ENCODE data around the gene EBF3. TPM values are rescaled to one million over a fixed set of nuclear protein-coding genes. Genes with fewer than 3 reads are reported as not detected.

Gene EBF3
- total RNA-seq, 1 experiment from 2014 or later = not detected

DNA sequence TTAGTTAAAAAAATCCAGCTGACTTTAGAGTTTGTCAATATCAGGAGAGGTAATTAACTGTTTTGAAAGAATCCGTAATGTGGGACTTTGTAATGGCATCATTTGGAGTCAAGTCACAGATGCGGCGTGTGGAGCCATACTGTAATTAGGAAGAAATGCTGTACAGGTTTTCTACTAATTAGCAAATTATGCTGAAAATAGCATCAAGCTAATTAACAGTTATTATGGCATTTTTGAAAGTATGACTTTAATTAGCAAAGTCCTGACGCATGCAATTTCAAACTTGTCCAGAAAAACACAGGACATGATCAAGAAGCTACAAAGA is 68.3 kb downstream of the EBF3 start:
- no peaks in the 10 kb centered on the region for H3K9me3 Mint-ChIP-seq (ENCODE audit: low read depth, unreplicated experiment)
- TF ChIP-seq, protein P1, sequence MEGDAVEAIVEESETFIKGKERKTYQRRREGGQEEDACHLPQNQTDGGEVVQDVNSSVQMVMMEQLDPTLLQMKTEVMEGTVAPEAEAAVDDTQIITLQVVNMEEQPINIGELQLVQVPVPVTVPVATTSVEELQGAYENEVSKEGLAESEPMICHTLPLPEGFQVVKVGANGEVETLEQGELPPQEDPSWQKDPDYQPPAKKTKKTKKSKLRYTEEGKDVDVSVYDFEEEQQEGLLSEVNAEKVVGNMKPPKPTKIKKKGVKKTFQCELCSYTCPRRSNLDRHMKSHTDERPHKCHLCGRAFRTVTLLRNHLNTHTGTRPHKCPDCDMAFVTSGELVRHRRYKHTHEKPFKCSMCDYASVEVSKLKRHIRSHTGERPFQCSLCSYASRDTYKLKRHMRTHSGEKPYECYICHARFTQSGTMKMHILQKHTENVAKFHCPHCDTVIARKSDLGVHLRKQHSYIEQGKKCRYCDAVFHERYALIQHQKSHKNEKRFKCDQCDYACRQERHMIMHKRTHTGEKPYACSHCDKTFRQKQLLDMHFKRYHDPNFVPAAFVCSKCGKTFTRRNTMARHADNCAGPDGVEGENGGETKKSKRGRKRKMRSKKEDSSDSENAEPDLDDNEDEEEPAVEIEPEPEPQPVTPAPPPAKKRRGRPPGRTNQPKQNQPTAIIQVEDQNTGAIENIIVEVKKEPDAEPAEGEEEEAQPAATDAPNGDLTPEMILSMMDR (IDR thresholded peaks at IDR 0.05; ENCODE audit: unreplicated experiment) = no peak
- H3K4me1 Mint-ChIP-seq (ENCODE audit: low read depth, unreplicated experiment) = no peaks in the 10 kb centered on the region
- no peaks in the 10 kb centered on the region for H3K36me3 Mint-ChIP-seq (ENCODE audit: insufficient read depth, unreplicated experiment)
- no peak overlapping the region for H3K4me3 Mint-ChIP-seq (ENCODE audit: low read depth, unreplicated experiment)
- no peak overlapping the region for H3K27ac Mint-ChIP-seq (ENCODE audit: unreplicated experiment)
- no peak for DNase-seq
- CTCF ChIA-PET = no interaction called here
- BruUV-seq (replicated peaks) = no TSS peak
- no peaks in the 10 kb centered on the region for H3K27me3 Mint-ChIP-seq (ENCODE audit: unreplicated experiment)
- intact Hi-C loops (cut with micrococcal nuclease; ENCODE audit: unreplicated experiment) = no loop called here

GRCh38 chr10:129894698-129895097 is 69.4 kb downstream of the EBF3 start:
- no peak for DNase-seq
- TF ChIP-seq, protein P1 (IDR thresholded peaks at IDR 0.05; ENCODE audit: unreplicated experiment) = no peak
- no peaks in the 10 kb centered on the region for H3K36me3 Mint-ChIP-seq (ENCODE audit: insufficient read depth, unreplicated experiment)
- H3K27ac Mint-ChIP-seq (ENCODE audit: unreplicated experiment) = no peak overlapping the region
- CTCF ChIA-PET = no interaction called here
- H3K4me1 Mint-ChIP-seq (ENCODE audit: low read depth, unreplicated experiment) = no peaks in the 10 kb centered on the region
- no peak overlapping the region for H3K4me3 Mint-ChIP-seq (ENCODE audit: low read depth, unreplicated experiment)
- no peaks in the 10 kb centered on the region for H3K9me3 Mint-ChIP-seq (ENCODE audit: low read depth, unreplicated experiment)
- intact Hi-C loops (cut with micrococcal nuclease; ENCODE audit: unreplicated experiment) = no loop called here
- BruUV-seq (replicated peaks) = no TSS peak
- no peaks in the 10 kb centered on the region for H3K27me3 Mint-ChIP-seq (ENCODE audit: unreplicated experiment)

DNA sequence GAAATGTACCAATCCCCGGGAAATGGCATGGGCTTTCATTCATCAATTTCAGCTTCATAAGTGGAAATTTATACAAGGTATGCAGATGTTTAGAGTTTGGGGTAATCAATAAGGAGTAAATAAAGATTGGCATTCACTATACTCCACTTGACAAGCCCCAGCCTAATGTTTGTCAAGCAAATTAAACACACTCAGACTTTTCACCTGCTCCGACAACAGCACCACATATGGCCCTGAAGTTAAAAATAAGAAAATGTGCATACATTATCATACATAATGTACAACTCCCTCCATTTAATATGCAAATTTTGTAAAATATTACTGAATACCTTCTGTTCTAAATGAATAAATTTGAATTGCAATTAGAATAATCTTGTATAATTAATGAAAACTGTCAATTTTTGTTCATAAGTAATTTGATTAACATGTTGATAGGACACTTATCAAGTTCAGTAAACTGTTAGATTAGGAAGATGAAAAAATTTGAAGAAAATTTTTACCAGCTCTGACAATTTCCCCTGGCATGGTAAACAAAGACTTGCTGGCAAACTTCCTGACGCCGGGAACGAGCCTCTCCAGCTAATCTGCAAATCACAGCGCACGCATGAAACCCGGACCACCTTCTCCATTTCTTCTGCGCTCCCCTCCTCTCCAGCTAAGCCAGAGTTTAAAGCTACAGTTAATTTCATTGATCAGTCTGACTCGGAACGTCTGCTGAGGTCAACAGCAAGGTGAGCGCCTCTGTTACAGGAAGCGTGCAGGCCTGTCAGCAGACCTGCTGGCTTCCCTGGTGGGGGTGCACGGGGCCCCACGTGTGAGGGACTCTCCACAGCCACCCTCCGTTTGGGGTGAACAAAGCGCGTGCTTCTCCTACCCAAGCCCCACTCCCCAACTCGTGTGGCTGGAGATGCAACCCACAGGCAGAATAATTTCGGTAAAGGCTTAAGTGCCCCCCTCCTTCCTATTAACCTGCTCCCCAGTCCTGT is 70.7 kb downstream of the EBF3 start:
- no peaks in the 10 kb centered on the region for H3K9me3 Mint-ChIP-seq (ENCODE audit: low read depth, unreplicated experiment)
- intact Hi-C loops (cut with micrococcal nuclease; ENCODE audit: unreplicated experiment) = no loop called here
- CTCF ChIA-PET = no interaction called here
- H3K4me1 Mint-ChIP-seq (ENCODE audit: low read depth, unreplicated experiment) = no peaks in the 10 kb centered on the region
- TF ChIP-seq, protein P1 (IDR thresholded peaks at IDR 0.05; ENCODE audit: unreplicated experiment) = no peak
- no peak overlapping the region for H3K4me3 Mint-ChIP-seq (ENCODE audit: low read depth, unreplicated experiment)
- H3K36me3 Mint-ChIP-seq (ENCODE audit: insufficient read depth, unreplicated experiment) = no peaks in the 10 kb centered on the region
- BruUV-seq (replicated peaks) = no TSS peak
- H3K27me3 Mint-ChIP-seq (ENCODE audit: unreplicated experiment) = no peaks in the 10 kb centered on the region
- no peak for DNase-seq
- H3K27ac Mint-ChIP-seq (ENCODE audit: unreplicated experiment) = no peak overlapping the region

DNA sequence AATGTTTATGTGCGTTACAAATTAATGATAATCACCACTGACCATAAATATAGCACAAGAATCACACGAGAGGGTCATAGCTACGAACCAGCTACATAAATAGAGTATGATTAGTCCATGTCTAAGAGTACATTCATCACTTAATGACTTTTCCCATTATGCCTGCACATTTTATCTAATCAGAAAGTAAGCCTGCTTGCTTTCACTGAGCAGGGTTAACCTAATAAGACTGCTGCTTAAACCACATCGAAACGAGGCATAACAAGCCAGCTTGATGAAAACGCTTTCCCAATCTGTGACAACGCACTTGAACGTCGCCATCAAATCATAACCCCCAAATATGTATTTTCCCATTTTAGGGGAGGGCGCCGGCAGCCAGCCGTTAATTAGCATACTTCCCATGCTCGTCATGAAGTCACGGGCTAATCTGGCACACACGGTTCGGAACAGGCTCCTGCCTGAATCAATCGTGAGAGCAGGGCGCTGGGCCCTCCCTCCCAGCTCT is 71.5 kb downstream of the EBF3 start:
- Mint-ChIP-seq H3K27ac (ENCODE audit: unreplicated experiment) (no peak overlapping the region), H3K9me3 (ENCODE audit: low read depth, unreplicated experiment) (no peaks in the 10 kb centered on the region), H3K36me3 (ENCODE audit: insufficient read depth, unreplicated experiment) (no peaks in the 10 kb centered on the region), H3K4me3 (ENCODE audit: low read depth, unreplicated experiment) (no peak overlapping the region), H3K4me1 (ENCODE audit: low read depth, unreplicated experiment) (no peaks in the 10 kb centered on the region), H3K27me3 (ENCODE audit: unreplicated experiment) (no peaks in the 10 kb centered on the region)
- no TSS peak for BruUV-seq (replicated peaks)
- TF ChIP-seq, protein P1 (IDR thresholded peaks at IDR 0.05; ENCODE audit: unreplicated experiment) = no peak
- intact Hi-C loops (cut with micrococcal nuclease; ENCODE audit: unreplicated experiment) = no loop called here
- CTCF ChIA-PET = no interaction called here
- DNase-seq = no peak

Measured in Calu3 (cell line).